ENCODE data around the gene KBTBD12. TPM values are rescaled to one million over a fixed set of nuclear protein-coding genes. Genes with fewer than 3 reads are reported as not detected.

The KBTBD12 gene
- total and polyA plus RNA-seq, 2 of the 13 experiments (the other 11 are each of a cell fraction or from before 2014, with no cell fraction given), result not detected

DNA sequence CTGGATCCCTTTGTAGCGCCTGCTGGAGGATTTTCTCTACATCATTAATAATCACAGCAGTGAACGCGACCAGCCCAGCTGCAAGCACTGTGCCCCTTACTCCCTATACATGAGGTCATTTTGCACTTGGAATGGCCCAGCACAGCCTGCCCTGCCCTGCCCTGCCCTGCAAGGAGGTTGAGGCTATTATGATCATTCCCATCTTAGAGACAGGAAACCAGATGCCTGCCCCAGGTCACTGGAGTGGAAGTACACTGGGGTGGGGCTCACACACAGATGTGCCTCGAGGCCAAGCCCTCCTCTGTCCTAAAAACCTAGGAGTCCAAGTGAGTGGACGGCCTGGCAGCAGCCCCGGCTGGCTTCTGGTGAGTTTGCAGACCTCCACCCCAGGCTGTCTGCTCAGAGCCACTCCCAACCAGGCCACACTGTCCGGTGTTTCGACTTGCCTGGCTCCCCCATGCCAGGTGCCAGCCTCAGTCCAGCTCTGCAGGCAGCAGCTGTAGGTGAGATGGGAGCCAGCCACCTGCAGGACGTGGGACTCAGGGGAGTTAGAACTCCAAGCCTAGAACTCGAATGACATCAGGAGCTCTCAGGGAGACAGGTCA, 106.8 kb downstream of the KBTBD12 start:
- H4K20me1 ChIP-seq (ENCODE audit: insufficient read depth, low read length), result no peaks in the 10 kb centered on the region
- H3K9ac ChIP-seq (ENCODE audit: insufficient read depth, low read depth, low read length), result no peak overlapping the region
- FAIRE-seq (no peak), ATAC-seq (no peak), DNase-seq (ENCODE audit: low spot score) (no peak)
- no peak overlapping the region for H3K27ac ChIP-seq (ENCODE audit: extremely low read length, insufficient read depth, low read length)
- H3K36me3 ChIP-seq (replicated peaks in 1 of 2; ENCODE audit: control insufficient read depth in 1 of 2, insufficient read depth in 2 of 2, low read length in 2 of 2), result no peaks in the 10 kb centered on the region
- BruUV-seq (replicated peaks), result no TSS peak
- in situ Hi-C loops (cut with HindIII; ENCODE audit: extremely low pct_ligation_motif_present, low pct_unique_long_range_greater_than_20kb) (no loop called here), intact Hi-C loops (cut with micrococcal nuclease; ENCODE audit: unreplicated experiment) (no loop called here)
- no peak overlapping the region for H3K4me3 ChIP-seq (replicated peaks in 1 of 3; ENCODE audit: insufficient read depth in 1 of 3, low read depth in 2 of 3, low read length in 3 of 3)
- no peak for TF ChIP-seq GATA4 (IDR thresholded peaks at IDR 0.05; ENCODE audit: borderline replicate concordance, low read depth)
- no peak for TF ChIP-seq ZBTB38 (CRISPR knock-in tag; IDR thresholded peaks at IDR 0.05)
- H3K4me2 ChIP-seq (ENCODE audit: low read depth, low read length), result no peak overlapping the region
- no peaks in the 10 kb centered on the region for H3K4me1 ChIP-seq (ENCODE audit: insufficient read depth, low read length)
- H3K9me3 ChIP-seq (ENCODE audit: low read length), result no peaks in the 10 kb centered on the region
- H3K79me2 ChIP-seq (ENCODE audit: insufficient read depth, low read length), result no peaks in the 10 kb centered on the region
- ChIA-PET POLR2A (no interaction called here), CTCF (ENCODE audit: low intra/inter-chr PET ratio, low total read pairs) (no interaction called here)
- 45% methylated on average over 10 of the region's 10 CpGs for WGBS (ENCODE audit: low lambda C conversion rate)
- no peak overlapping the region for H2AFZ ChIP-seq (ENCODE audit: low read length)
- H3K27me3 ChIP-seq (ENCODE audit: control insufficient read depth in 1 of 2, insufficient read depth in 2 of 2, low read length in 2 of 2), result peaks cover 0 to 14% of the 10 kb centered on the region in 2 experiments; a peak in 4 of 5 replicates

DNA sequence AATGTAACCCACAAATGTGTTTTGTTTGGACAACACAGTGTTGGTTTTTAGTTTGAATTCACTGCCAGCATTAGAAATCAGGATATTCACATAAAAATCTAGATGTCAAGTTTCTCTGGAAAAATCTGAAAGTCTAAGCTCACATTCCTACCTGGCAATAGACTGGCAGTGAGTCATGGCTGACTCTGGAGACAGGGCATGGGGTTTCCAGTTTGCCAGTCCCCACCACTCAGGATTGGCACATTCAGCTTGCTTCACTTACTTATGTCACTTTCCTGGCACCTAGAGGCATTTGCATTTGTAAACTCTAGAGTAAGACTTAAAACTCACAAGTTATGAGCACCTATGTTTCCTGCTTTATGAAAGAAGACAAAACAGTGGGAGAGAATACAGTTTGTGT, 118.1 kb downstream of the KBTBD12 start:
- H3K27me3 ChIP-seq (ENCODE audit: control insufficient read depth in 1 of 2, insufficient read depth in 2 of 2, low read length in 2 of 2), result no peaks in the 10 kb centered on the region; a peak in 1 of 5 replicates
- H3K4me3 ChIP-seq (replicated peaks in 1 of 3; ENCODE audit: insufficient read depth in 1 of 3, low read depth in 2 of 3, low read length in 3 of 3), result no peak overlapping the region
- POLR2A ChIA-PET, result no interaction called here
- H3K9me3 ChIP-seq (ENCODE audit: low read length), result no peaks in the 10 kb centered on the region
- H3K4me1 ChIP-seq (ENCODE audit: insufficient read depth, low read length), result peaks cover 29% of the 10 kb centered on the region
- CTCF ChIA-PET (ENCODE audit: low intra/inter-chr PET ratio, low total read pairs), result no interaction called here
- BruUV-seq (replicated peaks), result no TSS peak
- H4K20me1 ChIP-seq (ENCODE audit: insufficient read depth, low read length), result no peaks in the 10 kb centered on the region
- ATAC-seq (no peak), DNase-seq (ENCODE audit: low spot score) (no peak), FAIRE-seq (no peak)
- intact Hi-C loops (cut with micrococcal nuclease; ENCODE audit: unreplicated experiment) (no loop called here), in situ Hi-C loops (cut with HindIII; ENCODE audit: extremely low pct_ligation_motif_present, low pct_unique_long_range_greater_than_20kb) (no loop called here)
- H3K9ac ChIP-seq (ENCODE audit: insufficient read depth, low read depth, low read length), result no peak overlapping the region
- no peak overlapping the region for H2AFZ ChIP-seq (ENCODE audit: low read length)
- no peak for TF ChIP-seq FIP1L1 (IDR thresholded peaks at IDR 0.05; ENCODE audit: borderline replicate concordance, insufficient read depth, low read depth, low read length)
- TF ChIP-seq SMARCE1 (IDR thresholded peaks at IDR 0.05; ENCODE audit: borderline replicate concordance), result no peak
- no peak for TF ChIP-seq RARG (CRISPR knock-in tag; IDR thresholded peaks at IDR 0.05; ENCODE audit: low read depth)
- no peak for TF ChIP-seq TMF1 (CRISPR knock-in tag; IDR thresholded peaks at IDR 0.05; ENCODE audit: low read depth)
- TF ChIP-seq IKZF4 (CRISPR knock-in tag; IDR thresholded peaks at IDR 0.05; ENCODE audit: borderline replicate concordance, low read depth, not compliant biosample characterization), result no peak
- TF ChIP-seq, protein P1, sequence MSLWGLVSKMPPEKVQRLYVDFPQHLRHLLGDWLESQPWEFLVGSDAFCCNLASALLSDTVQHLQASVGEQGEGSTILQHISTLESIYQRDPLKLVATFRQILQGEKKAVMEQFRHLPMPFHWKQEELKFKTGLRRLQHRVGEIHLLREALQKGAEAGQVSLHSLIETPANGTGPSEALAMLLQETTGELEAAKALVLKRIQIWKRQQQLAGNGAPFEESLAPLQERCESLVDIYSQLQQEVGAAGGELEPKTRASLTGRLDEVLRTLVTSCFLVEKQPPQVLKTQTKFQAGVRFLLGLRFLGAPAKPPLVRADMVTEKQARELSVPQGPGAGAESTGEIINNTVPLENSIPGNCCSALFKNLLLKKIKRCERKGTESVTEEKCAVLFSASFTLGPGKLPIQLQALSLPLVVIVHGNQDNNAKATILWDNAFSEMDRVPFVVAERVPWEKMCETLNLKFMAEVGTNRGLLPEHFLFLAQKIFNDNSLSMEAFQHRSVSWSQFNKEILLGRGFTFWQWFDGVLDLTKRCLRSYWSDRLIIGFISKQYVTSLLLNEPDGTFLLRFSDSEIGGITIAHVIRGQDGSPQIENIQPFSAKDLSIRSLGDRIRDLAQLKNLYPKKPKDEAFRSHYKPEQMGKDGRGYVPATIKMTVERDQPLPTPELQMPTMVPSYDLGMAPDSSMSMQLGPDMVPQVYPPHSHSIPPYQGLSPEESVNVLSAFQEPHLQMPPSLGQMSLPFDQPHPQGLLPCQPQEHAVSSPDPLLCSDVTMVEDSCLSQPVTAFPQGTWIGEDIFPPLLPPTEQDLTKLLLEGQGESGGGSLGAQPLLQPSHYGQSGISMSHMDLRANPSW (CRISPR knock-in tag; IDR thresholded peaks at IDR 0.05; ENCODE audit: borderline replicate concordance), result no peak
- TF ChIP-seq ZNF792 (CRISPR knock-in tag; IDR thresholded peaks at IDR 0.05), result no peak
- TF ChIP-seq, protein P2, sequence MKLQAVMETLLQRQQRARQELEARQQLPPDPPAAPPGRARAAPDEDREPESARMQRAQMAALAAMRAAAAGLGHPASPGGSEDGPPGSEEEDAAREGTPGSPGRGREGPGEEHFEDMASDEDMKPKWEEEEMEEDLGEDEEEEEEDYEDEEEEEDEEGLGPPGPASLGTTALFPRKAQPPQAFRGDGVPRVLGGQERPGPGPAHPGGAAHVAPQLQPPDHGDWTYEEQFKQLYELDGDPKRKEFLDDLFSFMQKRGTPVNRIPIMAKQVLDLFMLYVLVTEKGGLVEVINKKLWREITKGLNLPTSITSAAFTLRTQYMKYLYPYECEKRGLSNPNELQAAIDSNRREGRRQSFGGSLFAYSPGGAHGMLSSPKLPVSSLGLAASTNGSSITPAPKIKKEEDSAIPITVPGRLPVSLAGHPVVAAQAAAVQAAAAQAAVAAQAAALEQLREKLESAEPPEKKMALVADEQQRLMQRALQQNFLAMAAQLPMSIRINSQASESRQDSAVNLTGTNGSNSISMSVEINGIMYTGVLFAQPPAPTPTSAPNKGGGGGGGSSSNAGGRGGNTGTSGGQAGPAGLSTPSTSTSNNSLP (IDR thresholded peaks at IDR 0.05; ENCODE audit: low read depth, low read length), result no peak
- no peak for TF ChIP-seq HOXD1 (CRISPR knock-in tag; IDR thresholded peaks at IDR 0.05)
- no peak for TF ChIP-seq ZNF567 (CRISPR knock-in tag; IDR thresholded peaks at IDR 0.05; ENCODE audit: borderline replicate concordance)
- no peak for TF ChIP-seq ZNF431 (CRISPR knock-in tag; IDR thresholded peaks at IDR 0.05; ENCODE audit: borderline replicate concordance, low read depth)
- TF ChIP-seq ZNF430 (CRISPR knock-in tag; IDR thresholded peaks at IDR 0.05), result no peak
- H3K36me3 ChIP-seq (replicated peaks in 1 of 2; ENCODE audit: control insufficient read depth in 1 of 2, insufficient read depth in 2 of 2, low read length in 2 of 2), result no peaks in the 10 kb centered on the region
- H3K4me2 ChIP-seq (ENCODE audit: low read depth, low read length), result no peak overlapping the region
- no peaks in the 10 kb centered on the region for H3K79me2 ChIP-seq (ENCODE audit: insufficient read depth, low read length)
- H3K27ac ChIP-seq (ENCODE audit: extremely low read length, insufficient read depth, low read length), result no peak overlapping the region

Data from HepG2 (cell line).